Heart right ventricle (tissue), 16 donors: ENCODE results near the gene IGIP. TPM values are rescaled to one million over a fixed set of nuclear protein-coding genes. Genes with fewer than 3 reads are reported as not detected.

Experiments used
- ATAC-seq, 8 donors: fragments of 200-7000 bp; cut with Tn5 transposase; one replicate each; pipeline ENCODE4 v1.9.1; 2020; ENCODE audit warnings: mild to moderate bottlenecking in 8 of 8, moderate library complexity in 8 of 8, moderate number of reproducible peaks in 1 of 8
- DNase-seq, 2 donors: peaks; one replicate each; pipeline ENCODE4 v3.0.0-alpha.2; 2020
- H3K27ac ChIP-seq, 10 donors: fragments of 200-600 bp; sonication (generic) in 2 of 10; one replicate each; pipeline versions ENCODE4 v1.5.0 to v1.8.0; 2020 to 2022; ENCODE audit warnings: mild to moderate bottlenecking in 3 of 10
- H3K27me3 ChIP-seq, 7 donors: fragments of 200-600 bp; one replicate each; pipeline ENCODE4 v1.8.0; 2021 to 2022; ENCODE audit warnings: mild to moderate bottlenecking in 2 of 7
- H3K36me3 ChIP-seq, 9 donors: fragments of 200-600 bp; sonication (generic) in 1 of 9; one replicate each; pipeline versions ENCODE4 v1.5.0 to v1.8.0; 2020 to 2022; ENCODE audit warnings: mild to moderate bottlenecking in 2 of 9
- H3K4me1 ChIP-seq, 9 donors: fragments of 200-600 bp; sonication (generic) in 1 of 9; one replicate each; pipeline versions ENCODE4 v1.5.0 to v1.8.0; 2020 to 2022; ENCODE audit warnings: mild to moderate bottlenecking in 4 of 9
- H3K4me3 ChIP-seq, 10 donors: fragments of 200-600 bp; sonication (generic) in 2 of 10; one replicate each; pipeline versions ENCODE4 v1.5.0 to v1.8.0; 2020 to 2022; ENCODE audit warnings: mild to moderate bottlenecking in 7 of 10, moderate library complexity in 2 of 10
- H3K9me3 ChIP-seq, 11 donors: fragments of 200-600 bp in 10 of 11; sonication (generic) in 2 of 11; one replicate each; pipeline versions ENCODE4 v1.5.0 to v1.8.0; 2013 to 2022; ENCODE audit warnings: mild to moderate bottlenecking in 2 of 11, control low read depth in 1 of 11, moderate library complexity in 1 of 11
- CTCF ChIP-seq, 9 donors: fragments of 200-600 bp; sonication (generic) in 2 of 9; IDR thresholded peaks; one replicate each; pipeline versions ENCODE4 v1.5.0 to v1.8.0; 2021 to 2022; ENCODE audit warnings: antibody characterized with exemption in 9 of 9, mild to moderate bottlenecking in 5 of 9, moderate library complexity in 1 of 9
- WGBS, 2 donors: extraction: QIAGEN DNeasy Blood & Tissue Kit; methylation state at CpG; one replicate each; pipeline ENCODE4 v1.1.7; 2013; ENCODE audit warnings: inconsistent platforms in 1 of 2; 5-methylcytosine and 5-hydroxymethylcytosine counted together
- intact Hi-C, 10 donors: fragments of 100-400 bp; cut with DNase I; formaldehyde crosslinking; loops; one replicate each; pipeline versions ENCODE4 v1.11.1 to v1.14.2; 2022
- polyA plus RNA-seq, 2 donors: library from polyadenylated mRNA; stranded (reverse); fragments of 200-250 nt; gene quantifications; one replicate each; pipeline ENCODE4 v1.2.3, GENCODE V29; 2013
- total RNA-seq, 10 donors: library from RNA; stranded (reverse); fragmentation: NEBNext Ultra II Directional in 3 of 10; extraction: Animal tissue kit (Norgen Biotek cat#: 25700) in 3 of 10; gene quantifications; one replicate each; pipeline versions ENCODE4 v1.2.1 to v1.2.4, GENCODE V29; 2021 to 2023
- donor health status: Arrhythmogenic right ventricular cardiomyopathy.
- donor health status: ischemic (EF 13 %, LVEDD 7.1; RV severe dilation, severe dysfunction).
- donor health status: healthy with polysubstance abuse.
- donor health status: DM: no; HTN: yes; CAD: no.
- donor health status: DM: no; HTN: no; CAD: no.
- donor health status: ischemic (EF 25% LVEDD 6.9; RV normal size, moderate dysfunction).
- donor health status: ischemic (EF 25% LVEDD 5.7; RV mildly dilated, moderate dysfunction).
- donor health status: healthy.
- donor health status: DM: yes; HTN: yes; CAD: no.
- donor health status: Ischemic cardiomyopathy.
- donor health status: ischemic (EF 35%, LVEDD 5.7; RV mildly dilated, moderate dysfunction).
- donor health status: nonischemic (EF 11% LVEDD 7.7; RV severe dilation, severe dysfunction).
- donor health status: DM: yes; HTN: yes; CAD: no.
- donor health status: PGD.
- donor health status: ischemic (EF 29% LVEDD 5.4; RV normal size, mild dysfunction).
- donor health status: nonischemic (EF 23%, LVEDD 6.1; RV moderate dilation, normal function).

Gene IGIP
- total and polyA plus RNA-seq, 12 donors, result 5.0 to 17.2 (median 12.4) TPM

GRCh38 chr5:140113180-140113698 is 12.5 kb upstream of the IGIP start:
- Histone ChIP-seq H3K4me1 (peaks cover 3 to 83% (median 74%) of the 10 kb centered on the region in 9 donors), H3K4me3 (peak overlapping the region; percentile 55 to 89 (median 76)), H3K36me3 (no peaks in the 10 kb centered on the region), H3K27me3 (peaks cover 0 to 30% (median 0%) of the 10 kb centered on the region in 7 donors), H3K27ac (peak overlapping the region; percentile 74 to 95 (median 90)), H3K9me3 (no peaks in the 10 kb centered on the region)
- peak in 7 of 8 donors; percentile 4 to 53 (median 16) for ATAC-seq
- peak in 1 of 2 donors; percentile 30 for DNase-seq
- TF ChIP-seq CTCF (IDR thresholded peaks at IDR 0.05), result no peak
- intact Hi-C loops, result no loop called here
- 1% methylated on average over 23 to 28 of the region's 28 CpGs for WGBS, 2 donors

GRCh38 chr5:140113699-140114263 is 12.0 kb upstream of the IGIP start, which contains the start of gene PURA:
PURA (plus strand) TSS chr5:140114109; CDS start chr5:140114182, 73 bp downstream.
- intact Hi-C loops, result loop anchor here in 1 of 10 donors (2.0 kb wide), 1 partner anchor 31 kb away; no protein-coding TSS in a partner anchor
- peak in 7 of 9 donors; percentile 16 to 54 (median 29) for TF ChIP-seq CTCF (IDR thresholded peaks at IDR 0.05)

GRCh38 chr5:140114341-140115185 is 11.2 kb upstream of the IGIP start:
- Histone ChIP-seq H3K9me3 (no peaks in the 10 kb centered on the region), H3K27me3 (peaks cover 0 to 17% (median 0%) of the 10 kb centered on the region in 7 donors), H3K36me3 (no peaks in the 10 kb centered on the region), H3K4me3 (peak overlapping the region; percentile 55 to 89 (median 76)), H3K27ac (peak overlapping the region; percentile 74 to 95 (median 90)), H3K4me1 (peaks cover 3 to 79% (median 69%) of the 10 kb centered on the region in 9 donors)
- no peak for TF ChIP-seq CTCF (IDR thresholded peaks at IDR 0.05)
- WGBS, 2 donors, result 3% methylated on average over 65 of the region's 65 CpGs
- DNase-seq (peak; percentile 46 to 70), ATAC-seq (peak; percentile 26 to 77 (median 54))
- intact Hi-C loops, result loop anchor here in 1 of 10 donors (2.0 kb wide), 1 partner anchor 30 kb away; no protein-coding TSS in a partner anchor

More at GRCh38 chr5:140113699-140114263, 12.0 kb upstream of the IGIP start, which contains the start of gene PURA:
- WGBS, 2 donors, result 0 to 1% methylated on average over 42 to 60 of the region's 60 CpGs
- peaks cover 3 to 84% (median 75%) of the 10 kb centered on the region in 9 donors for H3K4me1 ChIP-seq
- no peaks in the 10 kb centered on the region for H3K36me3 ChIP-seq
- H3K27me3 ChIP-seq, result peaks cover 0 to 25% (median 0%) of the 10 kb centered on the region in 7 donors
- peak within 1 kb of the TSS; percentile 74 to 95 (median 90) for H3K27ac ChIP-seq
- H3K9me3 ChIP-seq, result no peaks in the 10 kb centered on the region
- peak within 1 kb of the TSS; percentile 55 to 89 (median 76) for H3K4me3 ChIP-seq
- DNase-seq (peak; percentile 97), ATAC-seq (peak; percentile 90 to 97 (median 96))

- peaks cover 3 to 75% (median 65%) of the 10 kb centered on the region in 9 donors for H3K4me1 ChIP-seq
- H3K4me3 ChIP-seq, result peak overlapping the region in 9 of 10 donors; percentile 55 to 89 (median 77)
- DNase-seq (no peak), ATAC-seq (no peak)
- no peaks in the 10 kb centered on the region for H3K36me3 ChIP-seq
- WGBS, 2 donors, result 42 to 44% methylated on average over 1 of the region's 1 CpG
- peaks cover 0 to 13% (median 0%) of the 10 kb centered on the region in 7 donors for H3K27me3 ChIP-seq
- no peak for TF ChIP-seq CTCF (IDR thresholded peaks at IDR 0.05)
- no peaks in the 10 kb centered on the region for H3K9me3 ChIP-seq
- intact Hi-C loops, result loop anchor here in 1 of 10 donors (2.0 kb wide), 1 partner anchor 30 kb away; no protein-coding TSS in a partner anchor
- peak overlapping the region in 7 of 10 donors; percentile 89 to 95 (median 91) for H3K27ac ChIP-seq
Measured at GRCh38 chr5:140115186-140115500, 10.6 kb upstream of the IGIP start.
